Right ventricle myocardium inferior (tissue), 1 donor: Measurements from ENCODE around the gene RGS3. TPM values are rescaled to one million over a fixed set of nuclear protein-coding genes. Genes with fewer than 3 reads are reported as not detected.
"Not testable (repeated sequence)": the region's sequence is repeated elsewhere in the genome, so short reads cannot be mapped to it uniquely, and the experiment has no call there.

Experiments used
- ATAC-seq: fragments of 200-7000 bp; cut with Tn5 transposase; one replicate; pipeline ENCODE4 v1.9.1; 2020; ENCODE audit warnings: mild to moderate bottlenecking, moderate library complexity
- DNase-seq: peaks from one replicate; pipeline ENCODE4 v3.0.0; 2021; ENCODE audit errors: missing footprints
- intact Hi-C: fragments of 100-400 bp; cut with DNase I; formaldehyde crosslinking; loops from one replicate; pipeline ENCODE4 v1.11.0; 2022
- total RNA-seq: library from RNA; stranded (reverse); fragmentation: NEBNext Ultra II Directional; extraction: Animal tissue kit (Norgen Biotek cat#: 25700); gene quantifications from one replicate; pipeline ENCODE4 v1.2.1, GENCODE V29; 2021
- donor health status: DM: no; HTN: yes; CAD: no; lungs with severe emphysema.

Gene RGS3
- total RNA-seq, 1 donor from 2014 or later = 139 TPM

DNA sequence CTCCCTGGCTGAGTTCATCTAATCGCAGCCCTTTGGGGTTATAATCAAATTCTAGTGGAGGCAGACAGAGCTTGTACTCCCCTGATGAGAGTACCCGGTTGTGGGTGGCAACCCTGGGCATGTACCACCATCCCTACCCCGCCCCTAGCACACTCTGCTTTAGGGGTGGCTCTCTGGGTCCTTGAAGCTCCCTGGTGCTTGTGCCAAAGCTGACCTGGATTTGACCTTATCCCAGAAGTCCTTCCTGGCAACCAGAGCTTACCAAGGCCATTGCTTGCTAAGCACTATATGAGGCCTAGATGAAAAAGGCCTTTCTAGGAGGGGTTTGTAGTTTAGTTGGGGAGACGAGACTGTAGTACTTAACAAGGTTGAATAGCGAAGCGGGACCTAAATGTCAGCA lies 72.2 kb downstream of the RGS3 start:
- ATAC-seq (peak; percentile 3), DNase-seq (no peak)
- intact Hi-C loops = no loop called here

DNA sequence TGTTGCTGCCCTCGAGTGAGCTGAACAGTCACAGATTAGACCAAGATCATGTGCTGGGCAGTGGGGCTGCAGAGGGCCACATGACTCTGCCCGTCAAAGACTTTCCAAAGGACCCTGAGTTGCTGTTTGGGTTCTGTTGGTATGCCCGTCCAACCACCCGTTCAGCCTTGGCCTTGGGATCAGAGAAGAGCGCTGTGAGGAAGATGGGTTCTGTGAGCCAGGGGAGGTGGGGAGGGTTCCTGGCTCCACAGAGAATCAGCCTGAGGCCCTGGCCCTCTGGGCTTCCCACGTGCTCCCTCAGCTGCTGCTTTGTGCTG lies 72.6 kb downstream of the RGS3 start:
- ATAC-seq (no peak), DNase-seq (no peak)
- intact Hi-C loops = no loop called here

DNA sequence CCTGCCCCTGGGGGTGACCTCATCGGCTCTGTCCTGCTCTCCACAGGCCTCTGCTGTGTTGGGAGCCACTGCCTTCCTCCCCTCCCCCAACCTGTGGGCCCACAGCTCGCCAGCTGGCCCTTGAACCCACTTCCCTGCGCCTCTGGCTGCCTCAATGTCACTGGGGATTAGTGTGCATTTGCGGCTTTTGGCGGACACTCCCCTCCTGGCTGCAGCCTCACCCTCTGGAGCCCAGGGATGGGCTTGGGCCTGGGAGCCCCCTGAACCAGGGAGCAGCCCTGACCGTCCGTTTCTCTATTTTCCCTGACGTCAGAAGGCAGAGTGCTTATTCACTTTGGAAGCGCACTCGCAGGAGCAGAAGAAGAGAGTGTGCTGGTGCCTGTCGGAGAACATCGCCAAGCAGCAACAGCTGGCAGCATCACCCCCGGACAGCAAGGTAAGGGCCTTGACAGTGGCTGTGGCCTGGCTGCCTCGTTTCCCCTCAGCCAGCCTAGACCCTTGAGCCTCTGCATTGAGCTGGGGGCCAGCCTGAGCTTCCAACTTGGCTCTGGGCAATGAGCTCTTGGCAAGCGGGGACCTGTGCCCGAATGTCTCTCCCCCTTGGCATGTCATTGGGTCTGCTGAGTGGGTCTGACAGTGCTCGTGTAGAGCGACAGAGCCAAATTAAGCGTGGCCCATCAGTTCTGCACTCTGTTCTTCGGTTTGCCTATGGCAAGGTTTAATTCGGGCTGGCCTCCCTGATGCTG lies 73.1 kb downstream of the RGS3 start:
- DNase-seq (peak; percentile 89), ATAC-seq (peak; percentile 90)
- intact Hi-C loops = no loop called here

DNA sequence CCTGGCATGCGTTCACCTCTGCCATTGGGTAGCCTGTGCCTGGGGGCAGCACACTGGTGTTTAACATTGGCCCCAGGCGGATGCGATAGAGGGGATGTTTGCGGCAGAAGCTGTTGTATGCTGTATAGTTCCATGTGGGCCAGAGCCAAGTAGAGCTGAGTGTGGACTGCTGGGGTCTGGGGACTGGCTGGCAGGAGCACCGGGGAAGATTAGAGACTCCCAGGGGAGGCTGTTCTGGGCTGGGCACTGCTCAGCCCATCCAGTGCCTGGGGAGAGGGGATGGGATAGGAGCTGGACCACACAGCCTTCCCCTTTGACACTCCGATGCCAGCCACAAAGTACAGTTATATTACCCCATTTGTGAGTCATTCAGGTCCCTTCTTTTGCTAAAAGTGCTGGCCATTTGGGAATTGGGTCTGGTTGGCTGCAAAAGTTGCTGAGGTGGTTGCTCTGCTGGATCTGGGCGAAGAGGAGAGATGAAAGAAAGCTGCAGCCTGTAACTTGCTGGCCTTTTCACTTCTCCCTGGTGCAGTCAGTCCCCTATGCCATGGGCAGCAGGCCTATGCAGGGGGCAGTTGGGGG lies 73.8 kb downstream of the RGS3 start:
- intact Hi-C loops = no loop called here
- DNase-seq = no peak
- peak; percentile 1 for ATAC-seq

DNA sequence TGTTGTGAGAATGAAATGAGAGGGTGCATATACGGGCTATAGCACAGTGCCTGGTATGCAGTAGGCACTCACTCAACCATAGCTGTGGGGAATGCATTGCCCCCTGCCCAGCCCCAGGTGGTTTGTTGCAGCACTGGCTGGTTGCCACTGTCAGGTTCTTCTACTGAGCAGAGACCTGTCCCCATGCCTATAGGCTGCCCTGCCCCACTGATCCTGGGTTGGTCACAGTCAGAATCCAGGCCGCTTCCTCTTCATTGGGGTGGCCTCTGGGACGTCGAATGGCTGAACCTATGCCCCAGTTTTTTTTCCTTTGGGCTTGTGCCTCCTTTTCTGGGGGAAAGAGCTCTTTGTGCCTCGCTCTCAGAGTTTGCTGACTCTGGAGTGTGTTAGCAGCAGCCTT lies 74.6 kb downstream of the RGS3 start:
- intact Hi-C loops = no loop called here
- ATAC-seq (no peak), DNase-seq (no peak)

DNA sequence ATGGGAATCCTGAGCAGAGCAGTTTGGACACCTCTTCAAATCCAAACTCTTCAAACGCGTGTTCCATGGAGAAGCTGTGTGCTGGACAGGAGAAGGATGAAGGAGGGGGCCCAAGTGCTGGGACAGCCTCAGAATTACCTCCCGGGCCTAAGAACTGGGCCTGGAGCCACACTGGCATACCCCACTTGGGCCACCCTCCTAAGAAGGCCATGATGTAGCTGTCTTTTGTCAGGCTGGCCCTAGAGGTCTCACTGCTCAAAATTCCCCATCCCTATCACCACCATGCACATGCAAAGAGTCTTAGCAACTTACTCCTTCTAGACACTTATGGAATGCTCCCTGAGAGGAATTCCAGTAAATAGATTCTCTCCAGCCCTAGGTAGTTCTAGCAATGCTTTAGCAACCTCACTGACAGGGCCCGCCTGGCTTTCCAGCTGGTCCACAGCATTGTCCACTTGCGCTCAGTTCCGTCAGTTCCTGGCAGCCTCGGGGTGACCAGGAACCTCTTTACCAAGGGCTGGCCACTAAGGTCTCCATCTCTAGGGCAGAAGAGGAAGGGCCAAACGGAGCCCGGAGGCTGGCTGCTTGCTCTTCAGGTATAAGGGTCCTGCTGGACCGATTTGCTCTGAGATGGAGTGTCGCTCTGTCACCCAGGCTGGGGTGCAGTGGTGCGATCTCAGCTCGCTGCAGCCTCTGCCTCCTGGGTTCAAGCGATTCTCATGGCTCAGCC lies 75.3 kb downstream of the RGS3 start:
- intact Hi-C loops = no loop called here
- ATAC-seq (no peak), DNase-seq (no peak)

DNA sequence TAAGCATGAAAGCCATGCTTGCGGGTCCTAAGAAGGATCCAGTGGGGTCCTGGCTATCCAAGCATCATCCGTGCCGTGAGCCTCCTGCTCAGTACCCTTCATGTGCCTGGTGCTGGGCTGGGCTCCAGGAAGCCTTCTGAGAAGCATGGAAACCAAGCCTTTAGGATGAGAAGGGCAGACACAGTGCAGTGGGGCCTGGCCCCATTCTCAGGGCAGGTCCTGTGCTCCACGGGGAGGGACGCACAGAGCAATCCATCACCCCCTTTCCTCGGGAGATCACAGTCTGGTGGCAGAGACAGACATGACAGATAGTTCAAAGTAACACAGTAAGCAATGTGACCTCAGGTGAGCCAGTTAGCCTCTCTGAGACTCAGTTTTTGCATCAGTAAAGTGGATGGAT lies 76.9 kb downstream of the RGS3 start:
- intact Hi-C loops = no loop called here
- ATAC-seq (no peak), DNase-seq (no peak)

DNA sequence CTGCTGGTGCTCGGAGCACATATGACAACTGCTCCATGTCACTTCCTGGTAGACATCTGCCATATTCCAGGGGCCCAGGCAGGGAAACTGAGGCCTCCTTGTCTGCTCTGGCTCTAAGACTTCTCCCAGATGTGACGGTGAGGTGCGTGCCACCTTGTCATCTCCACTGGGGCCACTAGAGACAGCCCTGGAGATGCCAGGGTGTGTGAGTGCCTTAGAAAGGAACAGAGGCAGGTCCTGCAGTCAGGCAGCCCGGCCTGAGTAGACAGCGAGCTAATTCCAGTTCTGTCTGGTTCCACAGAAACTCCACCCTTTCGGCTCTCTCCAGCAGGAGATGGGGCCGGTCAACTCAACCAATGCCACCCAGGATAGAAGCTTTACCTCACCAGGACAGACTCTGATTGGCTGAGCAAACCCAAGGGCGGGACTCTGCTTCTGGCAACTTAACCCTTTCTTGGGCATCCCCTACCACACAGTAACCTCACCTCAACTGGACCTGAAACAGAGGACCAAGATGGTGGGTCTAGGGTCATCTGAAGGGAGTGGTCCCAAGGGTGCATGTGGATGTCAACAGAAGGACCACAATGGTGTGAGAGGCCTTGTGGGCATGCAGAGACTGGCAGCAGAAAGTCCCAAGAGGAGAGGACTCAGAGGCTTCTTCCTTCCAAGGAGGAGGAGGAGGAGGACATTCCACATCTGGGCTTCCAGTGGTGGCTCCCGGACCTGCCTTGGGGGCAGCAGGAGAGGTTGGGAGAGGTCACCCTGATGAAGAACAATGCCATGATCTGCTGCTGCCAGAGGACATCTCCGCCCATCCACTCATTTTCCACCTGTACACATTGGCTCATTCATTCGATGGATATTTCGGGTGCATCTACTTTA lies 77.7 kb downstream of the RGS3 start:
- ATAC-seq (no peak), DNase-seq (no peak)
- intact Hi-C loops = no loop called here

DNA sequence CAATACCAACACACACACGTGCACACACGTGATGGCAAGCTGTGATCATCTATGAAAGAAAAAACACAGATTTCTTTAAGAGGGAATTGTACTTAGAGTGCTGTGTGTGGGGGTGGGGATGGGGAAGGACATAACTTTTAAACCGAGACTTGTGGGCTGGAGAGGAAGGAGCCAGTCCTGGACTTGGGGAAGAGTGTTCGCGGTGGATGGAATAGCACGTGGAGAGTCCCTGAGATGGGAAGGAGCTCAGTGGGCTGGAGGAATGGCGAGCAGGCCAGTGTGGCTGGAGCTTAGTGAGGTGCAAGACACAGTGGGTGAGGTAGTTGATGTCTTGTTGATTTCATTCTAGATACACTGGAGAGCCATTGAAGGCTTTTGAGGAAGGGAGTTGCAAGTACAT lies 78.5 kb downstream of the RGS3 start:
- intact Hi-C loops = no loop called here
- DNase-seq (no peak), ATAC-seq (no peak)

DNA sequence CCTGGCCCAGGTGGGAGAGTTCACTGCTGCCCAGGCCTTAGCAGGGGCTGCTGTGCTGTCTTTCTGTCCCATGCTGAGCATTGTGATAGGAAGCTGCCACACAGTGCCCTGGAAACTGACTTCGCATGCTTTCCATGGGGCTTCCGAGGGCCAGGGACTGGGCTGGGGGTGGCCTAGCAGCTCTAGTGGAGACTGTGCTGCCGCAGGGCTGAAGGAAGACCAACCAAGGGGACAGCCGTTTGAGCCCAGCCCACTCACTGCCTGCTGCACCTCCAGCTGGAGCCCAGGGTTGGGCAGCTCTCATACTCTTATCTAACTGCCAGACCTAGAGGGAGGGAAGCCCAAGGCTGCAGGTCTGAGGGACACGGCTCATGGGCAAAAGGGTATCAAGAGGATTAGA lies 79.2 kb downstream of the RGS3 start:
- intact Hi-C loops = no loop called here
- ATAC-seq (no peak), DNase-seq (no peak)

DNA sequence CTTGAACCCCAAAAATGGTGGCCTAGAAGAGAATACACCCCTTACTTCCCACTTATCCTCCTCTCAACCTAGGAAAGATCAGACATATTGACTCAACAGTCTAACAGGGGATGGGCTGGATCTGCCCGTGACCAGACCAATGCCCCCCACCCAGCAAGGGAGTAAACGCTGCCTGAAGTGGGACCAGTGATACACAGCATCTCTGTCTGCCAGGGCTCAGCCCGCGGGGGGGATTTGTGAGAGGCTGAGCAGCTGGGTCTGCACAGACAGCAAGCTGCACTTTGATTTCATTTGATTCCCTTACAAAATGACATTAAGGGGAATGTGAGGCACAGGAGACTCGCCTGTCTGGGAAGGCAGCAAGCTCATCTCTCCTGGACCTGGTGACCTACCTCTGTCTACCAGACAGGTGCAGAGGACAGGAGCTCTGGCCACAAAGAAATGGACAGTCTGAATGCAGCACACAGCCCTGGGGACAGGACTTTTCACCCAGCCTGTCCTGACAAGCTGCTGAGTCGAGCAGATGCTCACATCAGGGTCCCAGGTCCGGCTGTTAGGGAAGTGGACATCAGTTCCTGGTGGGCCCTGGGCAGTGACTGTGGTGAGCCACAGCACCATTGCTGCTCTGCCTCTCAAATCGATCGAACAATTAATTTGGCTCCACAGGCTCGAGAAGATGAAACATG lies 79.9 kb downstream of the RGS3 start:
- ATAC-seq (no peak), DNase-seq (no peak)

DNA sequence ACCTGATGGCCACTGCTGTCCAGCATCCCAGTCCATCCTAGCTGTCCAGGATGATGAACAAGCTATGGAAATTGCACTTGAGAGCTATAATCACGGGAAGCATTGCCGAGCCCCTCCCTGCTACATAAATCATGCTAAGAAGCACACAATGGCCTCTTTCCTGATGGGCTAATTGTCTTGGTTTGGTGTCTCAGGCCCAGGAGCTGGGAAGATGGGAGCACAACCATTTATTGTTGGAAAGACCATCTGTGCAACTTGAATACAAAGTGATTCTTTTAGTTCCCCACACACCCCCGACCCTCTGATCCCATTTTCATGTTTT lies 80.4 kb downstream of the RGS3 start:
- intact Hi-C loops = no loop called here
- ATAC-seq = no peak
- DNase-seq = no peak

More for the DNA sequence above, 79.9 kb downstream of the RGS3 start:
- intact Hi-C loops = no loop called here

DNA sequence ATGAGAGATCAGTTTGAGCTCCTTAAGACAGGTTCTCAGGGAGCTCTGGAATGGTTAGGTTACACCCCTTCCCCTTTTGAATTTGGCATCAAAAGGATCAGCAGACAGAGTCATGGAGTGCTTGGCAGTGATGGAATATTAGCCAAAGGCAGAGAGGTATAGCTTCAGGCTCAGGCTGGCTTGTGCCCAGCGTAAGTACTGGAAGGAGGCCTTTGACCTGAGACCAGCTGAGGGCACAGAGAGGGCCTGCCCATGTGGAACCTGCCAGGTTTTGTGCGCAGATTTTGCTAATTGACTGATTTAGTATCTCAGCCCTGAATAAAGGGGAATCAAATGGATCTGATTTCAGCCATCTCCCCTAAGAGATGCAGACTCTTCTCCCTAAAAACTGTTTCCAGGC lies 81.5 kb downstream of the RGS3 start:
- no peak for DNase-seq
- no peak for ATAC-seq
- intact Hi-C loops = no loop called here

DNA sequence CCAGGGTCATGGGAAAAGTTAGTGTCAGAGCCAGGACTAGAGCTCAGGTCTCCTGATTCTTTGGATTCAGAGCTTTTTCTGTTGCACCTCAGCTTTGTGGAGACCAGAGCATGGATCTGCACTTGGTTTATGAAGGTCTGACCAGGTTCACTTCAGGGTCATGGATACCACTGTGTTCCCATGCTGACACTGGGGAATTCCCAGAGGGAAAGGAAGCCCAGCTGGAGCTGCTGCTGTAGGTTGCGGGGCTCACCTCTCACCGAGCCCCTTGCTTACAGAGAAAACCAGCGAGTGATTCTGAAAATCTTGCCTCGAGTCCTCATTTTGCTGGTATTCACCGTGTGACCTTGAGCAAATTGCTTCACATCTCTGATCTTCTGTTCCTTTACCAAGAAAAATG lies 83.0 kb downstream of the RGS3 start:
- DNase-seq (no peak), ATAC-seq (no peak)
- intact Hi-C loops = no loop called here

DNA sequence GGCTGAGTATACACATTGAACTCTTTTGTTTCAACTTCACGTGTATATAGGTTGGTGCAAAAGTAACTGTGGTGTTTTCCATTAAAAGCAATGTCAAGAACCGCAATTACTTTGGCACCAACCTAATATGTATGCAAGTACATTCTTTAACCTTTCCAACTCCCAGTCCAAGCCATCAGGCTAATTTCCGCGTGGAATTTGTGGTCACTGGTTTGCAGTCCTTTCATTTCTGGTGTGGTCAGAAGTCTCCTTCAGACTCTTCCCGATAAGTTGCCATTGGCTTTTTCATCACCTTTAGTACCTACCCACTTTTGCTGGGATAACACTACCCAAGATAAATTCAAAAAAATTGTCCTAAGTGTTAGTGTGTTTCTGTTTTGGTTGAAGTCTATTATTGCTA lies 84.0 kb downstream of the RGS3 start:
- DNase-seq = no peak
- intact Hi-C loops = no loop called here

DNA sequence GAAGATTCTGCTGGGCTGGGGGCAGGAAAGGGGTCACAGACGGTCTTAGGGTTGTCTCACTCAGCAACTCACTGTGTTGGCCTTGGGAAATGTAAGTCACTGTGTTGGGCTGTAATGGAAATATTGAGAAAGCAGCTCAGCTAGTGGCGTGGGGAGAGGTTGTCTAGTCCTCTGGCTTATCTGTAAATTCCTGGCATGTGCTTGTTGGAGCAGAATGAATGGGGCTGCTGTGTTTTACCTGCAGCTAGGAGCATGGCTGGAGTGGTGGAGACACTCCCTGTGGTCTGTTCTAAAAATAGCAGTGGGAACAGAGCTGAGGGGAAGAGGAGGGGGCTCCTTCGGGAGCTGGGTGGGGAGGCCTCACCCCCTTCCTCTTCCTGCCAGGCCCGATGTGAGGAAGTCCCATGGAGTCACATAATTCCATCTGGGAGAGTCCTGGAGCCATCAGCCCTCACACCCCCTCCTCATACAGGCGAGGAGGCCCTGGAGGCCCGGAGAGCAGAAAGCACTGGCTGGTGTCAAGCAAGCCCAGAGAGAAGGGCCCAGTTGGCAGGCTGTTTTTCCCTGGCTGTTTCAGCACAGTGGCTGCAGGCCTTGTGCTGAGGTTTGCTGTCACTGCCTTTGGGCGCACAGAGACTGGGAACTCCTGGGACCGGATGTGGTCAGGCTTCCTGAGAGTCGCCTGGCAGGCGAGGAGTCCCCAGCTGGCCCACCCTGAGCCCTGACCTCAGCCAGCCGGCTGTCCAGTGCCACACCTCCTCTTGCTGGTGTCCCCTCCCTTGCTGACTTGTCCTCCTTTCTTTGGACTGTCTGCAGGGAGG lies 84.9 kb downstream of the RGS3 start:
- intact Hi-C loops = loop anchor here (2.0 kb wide), 1 partner anchor 48 kb away; no protein-coding TSS in a partner anchor
- DNase-seq (peak; percentile 88), ATAC-seq (peak; percentile 94)

More for the DNA sequence above, 84.0 kb downstream of the RGS3 start:
- ATAC-seq = no peak

DNA sequence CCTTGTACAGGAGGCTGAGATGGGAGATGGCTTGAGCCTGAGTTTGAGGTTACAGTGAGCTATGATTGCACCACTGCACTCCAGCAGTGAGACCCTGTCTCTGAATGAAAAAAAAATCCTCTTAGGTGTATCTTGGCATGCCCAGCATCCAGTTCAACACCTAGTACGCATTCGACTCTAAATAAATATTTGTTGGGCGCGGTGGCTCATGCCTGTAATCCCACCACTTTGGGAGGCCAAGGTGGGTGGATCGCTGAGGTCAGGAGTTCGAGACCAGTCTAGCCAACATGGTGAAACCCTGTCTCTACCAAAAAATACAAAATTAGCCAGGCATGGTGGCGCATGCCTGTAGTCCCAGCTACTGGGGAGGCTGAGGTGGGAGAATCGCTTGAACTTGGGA lies 86.4 kb downstream of the RGS3 start:
- not testable (repeated sequence) for ATAC-seq, DNase-seq
- intact Hi-C loops = loop anchor here (2.0 kb wide), 1 partner anchor 49 kb away; no protein-coding TSS in a partner anchor
